HG03342 (cell line): ENCODE data around the gene TUBGCP6.

Source experiments
- ATAC-seq: cut with Tn5 transposase; IDR thresholded peaks from one replicate; pipeline ENCODE4 v1.9.1; 2021; ENCODE audit warnings: mild to moderate bottlenecking, moderate library complexity; ENCODE audit not compliant: unreplicated experiment

The TUBGCP6 gene

GRCh38 chr22:50199251-50199721, 45.5 kb downstream of the TUBGCP6 start:
- no peak for ATAC-seq

GRCh38 chr22:50198624-50199017, 46.2 kb downstream of the TUBGCP6 start:
- no peak for ATAC-seq

GRCh38 chr22:50197856-50198623, 46.8 kb downstream of the TUBGCP6 start:
- ATAC-seq: no peak

GRCh38 chr22:50197000-50197800, 47.6 kb downstream of the TUBGCP6 start:
- no peak for ATAC-seq

GRCh38 chr22:50196256-50196655, 48.6 kb downstream of the TUBGCP6 start:
- ATAC-seq: no peak

- no peak for ATAC-seq
Measured at GRCh38 chr22:50194037-50194805, 50.6 kb downstream of the TUBGCP6 start.

- ATAC-seq: no peak
Measured at GRCh38 chr22:50193621-50194020, 51.2 kb downstream of the TUBGCP6 start.

GRCh38 chr22:50192436-50193204, 52.2 kb downstream of the TUBGCP6 start:
- ATAC-seq: no peak

- peak; percentile 23 for ATAC-seq
Measured at GRCh38 chr22:50190941-50191741, 53.7 kb downstream of the TUBGCP6 start.

GRCh38 chr22:50190182-50190940, 54.5 kb downstream of the TUBGCP6 start:
- ATAC-seq: peak; percentile 44

GRCh38 chr22:50189849-50190181, 55.0 kb downstream of the TUBGCP6 start:
- ATAC-seq: no peak

GRCh38 chr22:50189184-50189848, 55.5 kb downstream of the TUBGCP6 start:
- no peak for ATAC-seq

- no peak for ATAC-seq
Measured at GRCh38 chr22:50188356-50188755, 56.5 kb downstream of the TUBGCP6 start.

GRCh38 chr22:50186761-50187523, 57.9 kb downstream of the TUBGCP6 start:
- ATAC-seq: no peak

- ATAC-seq: no peak
Measured at GRCh38 chr22:50186181-50186714, 58.6 kb downstream of the TUBGCP6 start.

- no peak for ATAC-seq
Measured at GRCh38 chr22:50185375-50186087, 59.3 kb downstream of the TUBGCP6 start, which contains the start of gene TRABD. TRABD (plus strand) TSS chr22:50185913; CDS start chr22:50193061, 7,148 bp downstream.

GRCh38 chr22:50184902-50185374, 59.9 kb downstream of the TUBGCP6 start:
- ATAC-seq: no peak
